ENCODE measurements around the gene PNPO. TPM values are rescaled to one million over a fixed set of nuclear protein-coding genes. Genes with fewer than 3 reads are reported as not detected.

The PNPO gene
- polyA plus RNA-seq, 1 of the 3 experiments (the other 2 are of a cell fraction) = 26.1 TPM

GRCh38 chr17:47935961-47936360 lies 5.4 kb upstream of the PNPO start:
- no peaks in the 10 kb centered on the region for H3K27me3 ChIP-seq (ENCODE audit: insufficient read depth)
- no peak overlapping the region for H3K4me3 ChIP-seq (ENCODE audit: low read depth in 2 of 2, low read length in 1 of 2)
- H2AFZ ChIP-seq (ENCODE audit: low read depth) = no peak overlapping the region
- H3K9me2 ChIP-seq = no peaks in the 10 kb centered on the region
- H4K20me1 ChIP-seq (ENCODE audit: insufficient read depth) = no peaks in the 10 kb centered on the region
- POLR2A ChIA-PET = no interaction called here
- no peaks in the 10 kb centered on the region for H3K79me2 ChIP-seq (ENCODE audit: insufficient read depth)
- CTCF ChIA-PET = interaction anchor here (1.1 to 41.6 kb wide), 4 partner anchors 2 to 91 kb away, joined by 3 to 1216 read pairs (median 610); partner anchors contain the start of genes CDK5RAP3, PNPO and PRR15L
- 69% methylated on average over 5 of the region's 5 CpGs for WGBS (ENCODE audit: low lambda C conversion rate)
- H3K9me3 ChIP-seq = no peaks in the 10 kb centered on the region
- no peak overlapping the region for H3K9ac ChIP-seq
- H3F3A ChIP-seq (replicated peaks; ENCODE audit: insufficient read depth) = no peaks in the 10 kb centered on the region
- DNase-seq = no peak
- no peak overlapping the region for H3K27ac ChIP-seq (ENCODE audit: low read depth in 2 of 2, low read length in 1 of 2)
- H3K4me1 ChIP-seq (ENCODE audit: control insufficient read depth in 1 of 2, insufficient read depth in 2 of 2, low read depth in 1 of 2, low read length in 1 of 2) = peaks cover 4 to 9% of the 10 kb centered on the region in 2 experiments; a peak in 2 of 4 replicates
- H3K4me2 ChIP-seq = no peak overlapping the region
- no peaks in the 10 kb centered on the region for H3K36me3 ChIP-seq (replicated peaks in 1 of 2; ENCODE audit: control insufficient read depth in 1 of 2, insufficient read depth in 2 of 2, low read length in 1 of 2)
- TF ChIP-seq JUND (IDR thresholded peaks at IDR 0.05) = no peak
- TF ChIP-seq NFIC (IDR thresholded peaks at IDR 0.05; ENCODE audit: borderline replicate concordance) = peak; percentile 57; the same call in 1 of the 2 replicates

DNA sequence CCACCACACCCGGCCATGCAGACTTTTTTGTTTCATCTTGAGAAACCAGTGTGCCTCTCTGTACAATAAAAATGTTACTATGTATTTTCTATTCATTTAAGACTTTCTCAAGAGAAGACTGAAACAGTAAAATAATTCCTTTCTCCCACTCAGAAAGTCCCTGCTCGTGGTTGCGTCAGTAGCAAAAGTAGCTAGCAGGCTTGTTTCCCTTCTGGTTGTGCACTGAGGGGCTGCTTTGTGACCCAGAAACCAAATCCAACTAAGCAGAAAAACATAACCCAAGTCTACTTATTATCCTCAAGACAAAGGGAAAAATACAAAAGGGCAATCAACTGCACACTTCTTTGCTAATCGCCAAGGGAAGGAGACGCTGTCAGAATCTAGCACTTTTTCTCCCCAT lies 3.4 kb upstream of the PNPO start:
- POLR2A ChIA-PET = no interaction called here
- WGBS (ENCODE audit: low lambda C conversion rate) = 98% methylated on average over 5 of the region's 5 CpGs
- DNase-seq = no peak

GRCh38 chr17:47942096-47942510 lies 732 bp downstream of the PNPO start:
- H3K27ac ChIP-seq (ENCODE audit: low read depth in 2 of 2, low read length in 1 of 2) = 0 out of 4 replicates have a peak overlapping the region, but pooled peaks of 1 of the 2 experiments have one; percentile 73
- H3F3A ChIP-seq (replicated peaks; ENCODE audit: insufficient read depth) = peaks cover 5% of the 10 kb centered on the region
- peak; percentile 48 for DNase-seq
- peaks cover 0 to 23% of the 10 kb centered on the region in 2 experiments for H3K36me3 ChIP-seq (replicated peaks in 1 of 2; ENCODE audit: control insufficient read depth in 1 of 2, insufficient read depth in 2 of 2, low read length in 1 of 2)
- no peaks in the 10 kb centered on the region for H3K9me3 ChIP-seq
- peaks cover 6 to 17% of the 10 kb centered on the region in 2 experiments; a peak in 3 of 4 replicates for H3K4me1 ChIP-seq (ENCODE audit: control insufficient read depth in 1 of 2, insufficient read depth in 2 of 2, low read depth in 1 of 2, low read length in 1 of 2)
- peak overlapping the region; percentile 69 for H3K9ac ChIP-seq
- H2AFZ ChIP-seq (ENCODE audit: low read depth) = peak overlapping the region; percentile 92
- H4K20me1 ChIP-seq (ENCODE audit: insufficient read depth) = no peaks in the 10 kb centered on the region
- H3K4me2 ChIP-seq = peak overlapping the region; percentile 91
- ChIA-PET CTCF (interaction anchor here (0.7 to 41.6 kb wide), 13 partner anchors 4 to 1286 kb away, joined by 3 to 1216 read pairs (median 8); partner anchors contain the start of genes CDK5RAP3, PNPO, PRR15L and SCRN2), POLR2A (interaction anchor here (0.8 to 1.6 kb wide), 5 partner anchors 8 to 61 kb away, joined by 4 to 7 read pairs (median 5); partner anchors contain the start of gene CDK5RAP3)
- 14% methylated on average over 5 of the region's 5 CpGs for WGBS (ENCODE audit: low lambda C conversion rate)
- H3K4me3 ChIP-seq (ENCODE audit: low read depth in 2 of 2, low read length in 1 of 2) = peak overlapping the region; percentile 76 to 78
- no peaks in the 10 kb centered on the region for H3K9me2 ChIP-seq
- no peaks in the 10 kb centered on the region for H3K27me3 ChIP-seq (ENCODE audit: insufficient read depth)
- peaks cover 13% of the 10 kb centered on the region; the same call in 1 of the 2 replicates for H3K79me2 ChIP-seq (ENCODE audit: insufficient read depth)
- TF ChIP-seq YY1 (IDR thresholded peaks at IDR 0.05; ENCODE audit: low read depth) (no peak), TAF1 (IDR thresholded peaks at IDR 0.05; ENCODE audit: borderline replicate concordance, low read depth, low read length) (no peak), RXRA (IDR thresholded peaks at IDR 0.05; ENCODE audit: borderline replicate concordance, low read depth) (no peak), USF1 (IDR thresholded peaks at IDR 0.05; ENCODE audit: borderline replicate concordance, low read depth) (no peak), CHD2 (IDR thresholded peaks at IDR 0.05; ENCODE audit: low read length, partially characterized antibody) (no peak), NRF1 (IDR thresholded peaks at IDR 0.05; ENCODE audit: low read depth, low read length) (no peak), FOSL2 (IDR thresholded peaks at IDR 0.05; ENCODE audit: borderline replicate concordance, low read depth) (no peak), SIN3A (IDR thresholded peaks at IDR 0.05; ENCODE audit: borderline replicate concordance, low read depth, low read length) (no peak), RAD21 (IDR thresholded peaks at IDR 0.05; ENCODE audit: low read length) (no peak), USF2 (IDR thresholded peaks at IDR 0.05; ENCODE audit: borderline replicate concordance, low read depth, low read length) (no peak)
- TF ChIP-seq, protein P1, sequence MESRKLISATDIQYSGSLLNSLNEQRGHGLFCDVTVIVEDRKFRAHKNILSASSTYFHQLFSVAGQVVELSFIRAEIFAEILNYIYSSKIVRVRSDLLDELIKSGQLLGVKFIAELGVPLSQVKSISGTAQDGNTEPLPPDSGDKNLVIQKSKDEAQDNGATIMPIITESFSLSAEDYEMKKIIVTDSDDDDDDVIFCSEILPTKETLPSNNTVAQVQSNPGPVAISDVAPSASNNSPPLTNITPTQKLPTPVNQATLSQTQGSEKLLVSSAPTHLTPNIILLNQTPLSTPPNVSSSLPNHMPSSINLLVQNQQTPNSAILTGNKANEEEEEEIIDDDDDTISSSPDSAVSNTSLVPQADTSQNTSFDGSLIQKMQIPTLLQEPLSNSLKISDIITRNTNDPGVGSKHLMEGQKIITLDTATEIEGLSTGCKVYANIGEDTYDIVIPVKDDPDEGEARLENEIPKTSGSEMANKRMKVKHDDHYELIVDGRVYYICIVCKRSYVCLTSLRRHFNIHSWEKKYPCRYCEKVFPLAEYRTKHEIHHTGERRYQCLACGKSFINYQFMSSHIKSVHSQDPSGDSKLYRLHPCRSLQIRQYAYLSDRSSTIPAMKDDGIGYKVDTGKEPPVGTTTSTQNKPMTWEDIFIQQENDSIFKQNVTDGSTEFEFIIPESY (IDR thresholded peaks at IDR 0.05; ENCODE audit: borderline replicate concordance, low read depth) = no peak

More for the DNA sequence above, 3.4 kb upstream of the PNPO start:
- H4K20me1 ChIP-seq (ENCODE audit: insufficient read depth) = no peaks in the 10 kb centered on the region
- no peak overlapping the region for H3K9ac ChIP-seq
- H3K27me3 ChIP-seq (ENCODE audit: insufficient read depth) = no peaks in the 10 kb centered on the region
- H3K4me3 ChIP-seq (ENCODE audit: low read depth in 2 of 2, low read length in 1 of 2) = no peak overlapping the region
- H3K4me2 ChIP-seq = no peak overlapping the region
- CTCF ChIA-PET = interaction anchor here (0.6 to 41.6 kb wide), 5 partner anchors 0 to 80 kb away, joined by 3 to 1216 read pairs (median 5); partner anchors contain the start of genes CDK5RAP3, PNPO and PRR15L
- no peak overlapping the region for H3K27ac ChIP-seq (ENCODE audit: low read depth in 2 of 2, low read length in 1 of 2)
- no peaks in the 10 kb centered on the region for H3K9me3 ChIP-seq
- no peaks in the 10 kb centered on the region for H3K36me3 ChIP-seq (replicated peaks in 1 of 2; ENCODE audit: control insufficient read depth in 1 of 2, insufficient read depth in 2 of 2, low read length in 1 of 2)
- no peak overlapping the region for H2AFZ ChIP-seq (ENCODE audit: low read depth)
- H3F3A ChIP-seq (replicated peaks; ENCODE audit: insufficient read depth) = peaks cover 2% of the 10 kb centered on the region
- peaks cover 10 to 17% of the 10 kb centered on the region in 2 experiments; a peak in 3 of 4 replicates for H3K4me1 ChIP-seq (ENCODE audit: control insufficient read depth in 1 of 2, insufficient read depth in 2 of 2, low read depth in 1 of 2, low read length in 1 of 2)
- H3K9me2 ChIP-seq = no peaks in the 10 kb centered on the region
- peaks cover 10% of the 10 kb centered on the region; the same call in 1 of the 2 replicates for H3K79me2 ChIP-seq (ENCODE audit: insufficient read depth)
- TF ChIP-seq POLR2AphosphoS5 (IDR thresholded peaks at IDR 0.05; ENCODE audit: low read depth, low read length) (no peak), IRF3 (IDR thresholded peaks at IDR 0.05; ENCODE audit: low read depth, low read length) (no peak), NRF1 (IDR thresholded peaks at IDR 0.05; ENCODE audit: low read depth, low read length) (no peak), YY1 (IDR thresholded peaks at IDR 0.05; ENCODE audit: low read depth) (no peak)
